Vagina (tissue), 2 donors: ENCODE results near the gene GGCX.

ENCODE experiments used
- CTCF ChIP-seq, 3 experiments: fragments of 450-650 bp in 2 of 3; fragments of 200-600 bp in 1 of 3; sonication (generic) in 1 of 3; IDR thresholded peaks; one replicate each; pipeline ENCODE4 v1.5.1; 2017 to 2019; ENCODE audit warnings: antibody characterized with exemption in 3 of 3, mild to moderate bottlenecking in 2 of 3, moderate library complexity in 2 of 3
- POLR2A ChIP-seq, 2 donors: fragments of 450-650 bp; IDR thresholded peaks; one replicate each; pipeline ENCODE4 v1.6.1; 2017; ENCODE audit warnings: antibody characterized with exemption in 2 of 2, mild to moderate bottlenecking in 2 of 2, moderate library complexity in 2 of 2

DNA sequence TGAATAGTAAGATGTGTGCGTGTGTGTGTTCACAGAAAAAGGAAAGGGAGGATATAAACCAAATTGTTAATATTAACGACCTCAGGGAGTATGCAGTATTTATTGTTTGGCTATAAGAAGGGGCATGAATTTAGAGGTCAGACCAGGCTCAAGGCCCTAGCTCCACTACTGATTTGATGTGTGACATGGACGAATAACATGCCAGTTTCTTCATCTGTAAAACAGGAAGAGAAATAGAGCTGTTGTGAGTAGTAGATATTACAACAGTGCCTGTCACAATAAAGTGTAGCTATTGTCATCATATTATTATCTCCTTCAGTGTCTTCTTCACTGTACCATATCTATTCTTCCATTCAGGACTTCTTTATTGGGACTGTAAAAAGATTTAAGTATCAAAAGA is 26.4 kb downstream of the GGCX start:
- TF ChIP-seq POLR2A (IDR thresholded peaks at IDR 0.05): no peak
- no peak for TF ChIP-seq CTCF (IDR thresholded peaks at IDR 0.05)
